ENCODE results near the gene LTF. TPM values are rescaled to one million over a fixed set of nuclear protein-coding genes. Genes with fewer than 3 reads are reported as not detected.

Gene LTF
- total RNA-seq, 1 donor = not detected

DNA sequence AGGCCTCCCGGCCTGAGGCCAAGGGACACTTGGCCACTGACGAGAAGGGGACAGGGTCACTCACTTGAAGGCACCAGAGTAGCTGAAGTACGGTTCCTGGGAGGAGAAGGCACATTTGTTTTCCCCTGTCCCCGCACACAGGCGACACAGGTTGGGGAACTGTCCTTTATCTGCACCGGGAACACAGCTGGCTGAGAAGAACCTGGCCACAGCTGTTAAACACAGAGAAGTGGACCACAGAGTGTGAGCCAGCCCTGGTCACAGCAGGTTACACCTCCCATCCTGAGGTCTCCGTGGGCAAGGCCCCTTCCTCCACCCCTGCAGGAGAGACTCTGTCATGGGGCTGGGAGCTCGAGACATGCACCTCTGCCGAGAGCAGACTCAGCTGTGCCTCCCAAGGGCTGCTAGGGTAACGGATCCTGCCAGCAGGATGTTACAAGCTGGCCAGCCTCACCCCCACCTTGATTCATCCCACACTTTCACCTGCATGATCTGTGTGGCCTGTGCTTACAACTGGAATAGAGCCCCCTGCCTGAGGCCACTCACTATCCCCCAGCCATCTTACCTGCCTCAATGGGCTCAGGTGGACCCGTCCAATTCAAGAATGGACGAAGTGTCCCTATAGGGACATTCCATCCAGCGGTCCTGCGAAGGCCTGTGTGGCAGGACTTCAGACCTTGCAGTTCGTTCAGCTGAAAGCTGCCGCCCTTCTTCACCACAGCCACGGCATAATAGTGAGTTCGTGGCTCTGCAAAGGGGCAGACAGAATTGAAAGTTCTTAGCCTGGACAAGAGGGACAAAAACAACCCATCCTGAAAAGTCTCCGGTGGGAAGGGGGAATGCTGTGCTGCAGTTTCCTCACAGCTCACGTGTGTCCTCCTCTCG lies 9.2 kb downstream of the LTF start:
- H3K4me3 ChIP-seq (ENCODE audit: low read depth, low read length) = no peak overlapping the region
- TF ChIP-seq, protein P1, sequence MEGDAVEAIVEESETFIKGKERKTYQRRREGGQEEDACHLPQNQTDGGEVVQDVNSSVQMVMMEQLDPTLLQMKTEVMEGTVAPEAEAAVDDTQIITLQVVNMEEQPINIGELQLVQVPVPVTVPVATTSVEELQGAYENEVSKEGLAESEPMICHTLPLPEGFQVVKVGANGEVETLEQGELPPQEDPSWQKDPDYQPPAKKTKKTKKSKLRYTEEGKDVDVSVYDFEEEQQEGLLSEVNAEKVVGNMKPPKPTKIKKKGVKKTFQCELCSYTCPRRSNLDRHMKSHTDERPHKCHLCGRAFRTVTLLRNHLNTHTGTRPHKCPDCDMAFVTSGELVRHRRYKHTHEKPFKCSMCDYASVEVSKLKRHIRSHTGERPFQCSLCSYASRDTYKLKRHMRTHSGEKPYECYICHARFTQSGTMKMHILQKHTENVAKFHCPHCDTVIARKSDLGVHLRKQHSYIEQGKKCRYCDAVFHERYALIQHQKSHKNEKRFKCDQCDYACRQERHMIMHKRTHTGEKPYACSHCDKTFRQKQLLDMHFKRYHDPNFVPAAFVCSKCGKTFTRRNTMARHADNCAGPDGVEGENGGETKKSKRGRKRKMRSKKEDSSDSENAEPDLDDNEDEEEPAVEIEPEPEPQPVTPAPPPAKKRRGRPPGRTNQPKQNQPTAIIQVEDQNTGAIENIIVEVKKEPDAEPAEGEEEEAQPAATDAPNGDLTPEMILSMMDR (IDR thresholded peaks at IDR 0.05; ENCODE audit: insufficient read depth, low read length) = no peak
- no peak for DNase-seq (ENCODE audit: low read depth)

DNA sequence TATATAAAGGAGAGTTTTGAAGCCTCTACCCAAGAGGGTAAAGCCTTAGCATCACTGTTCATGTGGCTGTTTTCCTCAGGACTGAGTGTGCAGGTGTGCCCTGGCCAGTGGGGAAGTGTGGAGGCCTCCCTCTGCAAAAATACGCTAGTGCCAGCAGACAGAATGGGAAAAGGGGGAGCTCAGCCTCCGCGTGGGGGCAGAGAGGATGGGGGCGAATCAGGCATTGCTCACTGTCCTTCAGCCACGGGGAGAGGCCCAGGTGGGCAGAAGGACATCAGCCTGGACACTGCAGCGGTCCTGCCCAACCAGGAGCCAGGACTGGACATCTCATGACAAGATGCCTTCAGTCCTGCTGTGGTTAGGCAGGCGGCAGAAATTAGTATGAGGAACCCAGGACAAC lies 10.1 kb downstream of the LTF start:
- TF ChIP-seq, protein P1 (IDR thresholded peaks at IDR 0.05; ENCODE audit: insufficient read depth, low read length) = no peak
- no peak overlapping the region for H3K4me3 ChIP-seq (ENCODE audit: low read depth, low read length)
- DNase-seq (ENCODE audit: low read depth) = no peak

DNA sequence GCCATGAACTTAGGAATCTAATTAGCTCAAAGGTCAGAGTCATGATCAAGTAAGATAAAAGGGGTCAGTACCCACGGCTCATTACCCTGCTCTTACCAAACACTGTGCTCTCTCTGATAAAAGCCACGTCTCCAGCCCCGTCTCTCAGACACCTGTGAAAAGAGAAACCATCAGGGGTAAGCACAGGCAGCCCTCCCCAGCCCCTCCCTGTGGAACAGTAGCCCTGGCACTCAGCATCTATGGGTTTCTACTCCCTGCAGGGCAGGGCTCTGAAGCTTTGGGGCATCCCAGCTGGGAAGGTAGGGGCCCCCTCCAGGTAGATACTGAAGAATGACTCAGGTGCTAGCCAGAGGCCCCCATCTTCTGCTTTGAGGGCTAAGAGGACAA lies 10.5 kb downstream of the LTF start:
- H3K4me3 ChIP-seq (ENCODE audit: low read depth, low read length) = no peak overlapping the region
- TF ChIP-seq, protein P1 (IDR thresholded peaks at IDR 0.05; ENCODE audit: insufficient read depth, low read length) = no peak
- DNase-seq (ENCODE audit: low read depth) = no peak

DNA sequence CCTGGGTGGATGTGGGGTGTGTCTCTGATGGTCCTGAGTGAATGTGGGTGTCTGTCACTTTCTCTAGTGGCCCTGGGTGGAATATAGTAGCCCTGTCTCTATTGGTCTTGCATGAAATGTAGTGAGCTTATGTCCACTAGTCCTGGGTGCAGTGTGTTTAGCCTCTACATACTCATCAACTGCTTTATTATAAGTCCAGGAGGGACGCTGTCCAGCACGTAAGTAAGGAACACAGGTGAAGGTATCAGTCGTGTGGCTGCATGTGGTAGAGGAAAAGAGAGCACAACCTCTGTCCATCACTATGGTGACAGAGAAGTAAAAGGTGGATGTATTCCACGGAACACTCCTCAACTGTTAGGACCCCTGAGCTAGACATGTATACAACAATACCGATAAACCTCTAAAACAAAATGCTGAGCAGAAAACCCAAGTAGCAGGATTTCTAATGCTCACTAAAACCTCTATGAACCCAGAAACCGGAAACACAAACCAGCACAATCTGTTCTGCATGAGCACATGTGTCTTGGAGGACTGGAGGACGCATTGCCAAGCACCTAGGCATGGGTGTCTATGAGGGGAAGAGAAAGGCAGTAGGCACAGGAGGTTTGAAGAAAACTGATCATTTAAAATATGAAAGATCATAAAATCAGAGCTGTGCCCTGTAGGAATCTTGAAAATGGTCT lies 11.0 kb downstream of the LTF start:
- no peak for DNase-seq (ENCODE audit: low read depth)
- TF ChIP-seq, protein P1 (IDR thresholded peaks at IDR 0.05; ENCODE audit: insufficient read depth, low read length) = no peak
- H3K4me3 ChIP-seq (ENCODE audit: low read depth, low read length) = no peak overlapping the region

DNA sequence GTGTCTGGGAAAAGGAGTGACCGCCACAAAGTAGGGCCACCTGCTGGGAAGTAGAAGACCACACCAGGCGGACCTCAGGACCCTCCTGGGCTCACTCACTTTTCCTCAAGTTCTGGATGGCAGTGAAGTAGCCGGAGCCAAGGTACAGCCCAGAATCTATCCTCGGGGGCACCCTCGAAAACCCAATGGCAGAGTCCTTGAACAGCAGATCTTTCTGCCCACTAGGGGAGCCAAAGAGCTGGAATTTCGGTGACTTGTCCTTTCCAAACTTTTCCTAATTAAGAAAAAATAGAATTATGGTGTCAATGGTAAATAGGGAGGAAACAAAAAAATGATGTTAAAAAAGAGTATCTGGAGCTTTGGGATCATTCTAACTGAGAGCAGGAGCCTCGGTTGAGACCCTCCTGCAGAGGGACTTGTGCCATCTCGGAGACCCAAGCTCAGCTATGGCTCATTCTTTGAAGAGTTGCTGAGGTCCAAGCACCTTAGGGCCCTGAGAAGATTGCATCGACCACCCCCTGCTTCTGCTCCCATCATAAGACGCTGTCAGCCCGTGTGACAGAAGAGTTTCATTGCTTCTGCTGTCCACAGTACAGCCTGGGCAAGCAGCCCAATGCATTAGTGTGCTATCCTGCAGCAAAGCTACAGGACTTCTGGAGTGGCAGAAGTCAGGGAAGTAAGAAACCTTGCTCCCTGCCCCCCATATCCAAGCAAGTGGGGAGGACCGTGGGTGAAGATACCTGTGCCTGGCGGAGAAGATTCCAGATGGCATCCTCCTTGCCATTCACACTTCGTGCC lies 14.8 kb downstream of the LTF start:
- H3K4me3 ChIP-seq (ENCODE audit: low read depth, low read length) = no peak overlapping the region

DNA sequence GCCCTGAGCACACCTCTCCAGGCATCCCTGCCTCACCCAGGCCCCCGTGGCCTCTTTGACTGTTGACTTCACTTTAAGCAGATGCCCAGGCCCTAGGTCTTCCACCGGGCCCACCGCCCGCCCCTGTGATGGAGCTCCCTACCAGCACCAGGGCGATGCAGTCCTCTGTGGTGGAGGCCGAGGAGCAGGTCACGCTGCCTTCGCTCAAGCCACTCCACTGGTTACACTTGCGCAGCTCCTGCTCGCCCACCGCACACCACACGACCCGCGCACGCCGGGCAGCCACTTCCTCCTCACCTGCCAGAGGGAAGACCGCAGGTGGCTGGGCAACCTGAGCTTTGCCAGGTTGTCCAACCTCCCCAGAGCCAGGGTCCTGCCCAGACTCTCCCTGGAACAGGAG lies 16.0 kb downstream of the LTF start:
- DNase-seq (ENCODE audit: low read depth) = no peak
- TF ChIP-seq, protein P1 (IDR thresholded peaks at IDR 0.05; ENCODE audit: insufficient read depth, low read length) = no peak
- no peak overlapping the region for H3K4me3 ChIP-seq (ENCODE audit: low read depth, low read length)

More for the DNA sequence above, 14.8 kb downstream of the LTF start:
- TF ChIP-seq, protein P1 (IDR thresholded peaks at IDR 0.05; ENCODE audit: insufficient read depth, low read length) = peak; percentile 75
- DNase-seq (ENCODE audit: low read depth) = peak; percentile 26
